Measurements from ENCODE around the gene ID3.

DNA sequence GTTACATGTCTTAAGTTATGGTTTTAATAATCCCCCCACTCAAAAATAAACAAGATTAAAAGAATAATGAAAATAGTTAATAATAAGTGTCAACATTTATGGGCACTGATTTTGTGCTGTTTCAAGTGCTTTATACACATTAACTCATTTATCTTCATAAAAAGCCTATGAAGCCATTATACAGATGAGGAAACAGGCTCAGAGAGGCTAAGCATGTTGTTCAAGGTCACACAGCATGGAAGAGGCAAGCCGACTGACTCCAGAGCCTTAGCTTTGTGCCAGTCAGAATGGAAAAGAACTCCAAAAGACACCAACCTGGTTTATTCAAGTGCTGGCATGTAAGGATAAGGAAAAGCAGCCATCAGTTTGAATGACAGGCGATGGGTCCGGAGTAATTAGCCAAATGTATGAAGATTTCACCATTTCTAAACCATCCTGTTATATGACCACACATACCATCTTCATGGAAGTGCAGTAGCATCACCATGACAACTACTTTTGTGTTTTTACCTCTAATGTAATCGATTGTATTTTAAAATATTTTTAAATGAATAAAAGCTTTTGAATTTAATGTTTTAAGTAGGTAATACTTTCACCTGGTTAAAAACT is 14.4 kb upstream of the ID3 start:
- TF ChIP-seq POLR2A (IDR thresholded peaks at IDR 0.05; ENCODE audit: low read depth, low read length): no peak
- no peak for TF ChIP-seq POLR2AphosphoS5 (IDR thresholded peaks at IDR 0.05; ENCODE audit: low read depth, low read length)
